Effector CD4-positive, alpha-beta T cell (primary cell): ENCODE results near the gene DGCR6L.
"Not testable (repeated sequence)": the region's sequence is repeated elsewhere in the genome, so short reads cannot be mapped to it uniquely, and the experiment has no call there.

Experiments used
- DNase-seq: peaks from one replicate; pipeline ENCODE4 v3.0.0-alpha.2; 2020

DGCR6L gene

DNA sequence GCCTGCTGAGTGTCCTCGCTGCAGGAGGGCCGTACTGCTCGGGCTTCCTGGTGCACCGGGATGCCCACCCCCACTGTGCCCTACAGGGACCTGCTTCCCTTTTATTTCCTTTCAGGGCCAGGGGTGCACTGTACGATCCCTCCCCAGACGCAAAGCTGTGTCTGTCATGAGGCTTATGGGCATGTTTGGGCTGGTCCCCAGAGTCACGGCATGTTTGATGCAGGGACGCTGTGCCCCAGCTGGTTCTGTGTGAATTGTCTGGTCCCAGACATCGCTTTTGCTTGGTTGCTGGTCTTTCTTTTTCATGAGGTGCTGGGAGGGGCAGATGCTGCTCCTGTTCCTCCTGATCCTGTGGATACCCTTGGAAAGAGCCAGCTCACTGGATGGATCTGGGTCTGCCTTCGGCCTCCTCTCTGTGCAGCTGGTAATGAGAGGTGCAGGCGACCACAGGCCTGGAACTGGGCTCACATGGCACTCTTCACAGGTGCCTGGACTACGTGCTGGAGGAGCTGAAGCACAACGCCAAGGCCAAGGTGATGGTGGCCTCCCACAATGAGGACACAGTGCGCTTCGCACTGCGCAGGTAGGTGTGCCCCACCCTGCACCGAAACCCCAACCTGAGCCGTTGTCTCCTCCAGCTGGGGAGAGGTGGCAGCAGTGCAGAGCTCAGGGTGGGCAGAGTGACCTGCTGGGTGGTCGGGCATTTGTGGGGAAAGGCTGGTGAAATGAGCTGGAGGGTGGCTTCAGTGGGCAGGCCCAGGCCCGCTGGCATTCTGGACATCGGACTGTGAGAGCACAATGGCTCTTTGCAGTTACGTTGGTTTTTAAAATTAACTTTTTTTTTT lies 10.8 kb downstream of the DGCR6L start:
- DNase-seq: not testable (repeated sequence)

DNA sequence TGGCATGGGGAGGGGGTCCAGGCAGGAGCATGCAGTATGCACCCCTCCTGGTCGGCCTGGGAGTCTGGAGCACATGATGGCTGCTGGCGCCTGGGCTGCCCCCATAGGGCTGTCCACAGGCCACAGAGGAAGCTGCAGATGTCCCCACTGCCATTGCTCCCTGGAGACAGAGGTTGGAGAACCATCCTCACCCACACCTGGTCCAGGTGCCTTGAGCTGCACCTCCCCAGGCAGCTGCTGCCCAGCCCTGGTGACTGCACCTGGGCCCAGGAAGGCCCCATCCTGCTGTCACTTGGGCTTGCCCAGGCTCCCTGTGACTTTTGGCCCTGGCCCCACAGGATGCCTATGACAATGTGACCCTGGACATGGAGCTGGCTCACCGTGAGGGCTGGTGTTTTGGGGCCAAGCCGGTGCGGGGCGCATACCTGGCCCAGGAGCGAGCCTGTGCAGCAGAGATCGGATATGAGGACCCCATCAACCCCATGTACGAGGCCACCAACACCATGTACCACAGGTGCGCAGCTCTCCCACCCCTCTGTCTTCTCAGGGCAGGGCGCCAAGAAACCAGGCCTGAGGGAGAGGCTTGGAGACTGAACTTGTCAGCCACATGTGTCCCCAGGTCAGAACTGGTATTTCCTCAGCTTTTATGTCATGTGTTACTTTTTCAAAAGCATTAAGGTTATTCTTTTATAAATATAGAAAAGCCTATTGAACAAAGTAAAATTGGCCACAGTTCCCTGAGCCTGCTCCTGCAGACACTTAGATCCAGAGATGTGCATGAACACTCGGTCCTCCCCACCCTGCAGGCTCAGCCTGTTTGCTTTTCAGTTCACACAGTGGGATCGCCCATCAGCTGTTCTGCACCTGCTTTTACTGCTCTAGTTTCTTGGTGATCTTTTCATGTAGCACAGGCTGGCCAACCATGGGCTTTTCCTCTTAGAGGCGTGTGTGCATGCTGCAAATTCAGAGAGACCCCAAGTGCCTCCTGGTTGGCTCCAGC lies 12.1 kb downstream of the DGCR6L start:
- DNase-seq: not testable (repeated sequence)

DNA sequence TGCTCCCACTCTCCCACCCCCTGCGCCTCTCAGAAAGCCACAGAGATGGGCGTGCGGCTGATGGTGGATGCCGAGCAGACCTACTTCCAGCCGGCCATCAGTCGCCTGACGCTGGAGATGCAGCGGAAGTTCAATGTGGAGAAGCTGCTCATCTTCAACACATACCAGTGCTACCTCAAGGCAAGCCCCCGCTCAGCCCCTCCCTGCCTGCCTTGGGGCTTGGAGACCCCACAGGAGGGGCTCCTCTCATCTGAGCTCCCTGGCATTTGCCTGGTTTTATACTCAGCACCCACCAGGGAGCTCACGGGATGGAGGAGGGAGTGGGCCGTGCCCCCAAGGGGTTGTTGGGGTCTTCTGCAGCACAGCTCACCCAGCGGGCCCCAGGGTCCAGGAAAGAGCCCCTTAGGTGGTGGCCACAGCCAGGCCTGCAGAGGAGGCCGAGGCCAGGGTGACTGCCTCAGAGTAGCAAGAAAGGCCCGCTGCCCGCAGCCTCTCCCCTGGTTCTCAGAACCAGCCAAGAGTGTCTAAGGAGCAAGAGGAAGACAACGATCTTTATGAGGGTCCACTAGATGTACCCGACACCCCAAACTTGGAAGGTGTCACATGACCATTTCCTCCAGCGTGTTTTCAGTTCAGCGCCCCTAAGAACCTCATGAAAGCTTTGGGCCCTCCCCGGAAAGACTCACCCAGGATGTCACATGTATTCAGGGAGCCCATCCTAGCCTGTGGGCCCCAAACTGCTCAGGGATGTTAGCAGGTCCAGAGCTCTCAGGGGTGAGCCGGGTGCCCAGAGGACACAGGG lies 13.0 kb downstream of the DGCR6L start:
- not testable (repeated sequence) for DNase-seq

DNA sequence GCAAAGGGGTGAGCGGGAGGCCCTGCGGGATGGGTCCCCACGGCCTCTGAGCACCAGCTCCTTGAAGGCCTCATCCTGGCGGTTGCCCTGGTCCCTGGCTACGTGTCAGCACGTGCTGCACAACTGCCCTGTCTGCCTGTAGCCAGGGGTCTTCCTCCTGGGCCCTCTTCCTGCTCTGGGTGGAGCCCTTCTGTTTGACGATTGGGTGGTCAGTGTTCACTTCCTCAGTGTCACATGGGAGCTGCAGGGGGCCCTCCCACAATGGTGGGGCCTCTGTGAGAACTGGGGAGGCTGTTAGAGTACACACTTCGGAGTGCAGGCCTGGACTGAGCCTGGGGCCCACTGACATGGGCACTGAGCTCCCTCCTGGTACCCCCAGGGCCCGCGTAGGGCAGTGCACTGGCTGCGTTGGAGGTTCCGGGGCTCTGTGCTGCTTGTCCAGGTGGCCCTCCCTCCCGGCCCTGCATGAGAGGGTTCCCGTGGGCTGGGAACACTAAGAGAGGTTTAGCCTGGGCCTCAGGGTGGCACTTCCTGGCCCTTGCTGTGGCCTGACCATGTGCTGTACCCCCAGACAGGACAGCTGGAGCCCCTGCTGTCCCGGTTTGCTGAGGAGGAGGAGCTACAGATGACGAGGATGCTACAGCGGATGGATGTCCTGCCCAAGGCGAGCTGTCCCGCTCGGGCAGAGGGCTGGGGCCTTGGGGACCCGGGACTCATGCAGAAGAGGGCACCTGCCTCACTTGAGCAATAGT lies 13.8 kb downstream of the DGCR6L start:
- no peak for DNase-seq

DNA sequence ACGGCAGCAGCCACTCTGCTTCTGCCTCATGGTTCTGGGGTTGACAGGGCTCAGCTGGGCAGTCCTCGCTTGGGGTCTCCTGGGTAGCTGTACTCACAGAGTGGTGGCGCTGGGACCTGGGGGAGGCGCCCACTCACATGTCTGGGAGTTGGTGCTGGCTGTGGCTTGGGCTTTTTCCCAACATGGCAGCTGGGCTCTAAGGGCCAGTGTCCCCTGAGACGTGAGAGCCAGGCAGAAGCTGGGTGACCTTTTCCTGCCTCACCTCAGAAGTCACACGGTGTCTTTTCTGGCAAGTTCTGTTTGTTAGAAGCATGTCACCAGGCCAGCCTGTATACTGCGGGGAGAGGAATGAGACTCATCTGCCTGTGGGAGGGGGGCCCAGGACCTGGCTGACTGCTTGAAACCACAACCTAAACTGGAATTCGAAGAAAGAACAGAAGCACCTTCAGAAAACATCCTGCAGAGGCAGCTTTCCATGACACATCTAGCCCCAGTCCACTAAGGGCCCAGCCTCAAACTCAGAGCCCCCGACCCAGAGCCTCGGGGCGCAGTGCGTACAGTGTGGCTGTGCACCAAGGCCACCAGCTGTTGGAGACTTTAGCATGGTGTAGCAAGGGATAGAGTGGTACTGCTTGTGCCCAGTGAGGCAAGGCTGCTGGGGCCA lies 14.5 kb downstream of the DGCR6L start:
- DNase-seq: not testable (repeated sequence)

DNA sequence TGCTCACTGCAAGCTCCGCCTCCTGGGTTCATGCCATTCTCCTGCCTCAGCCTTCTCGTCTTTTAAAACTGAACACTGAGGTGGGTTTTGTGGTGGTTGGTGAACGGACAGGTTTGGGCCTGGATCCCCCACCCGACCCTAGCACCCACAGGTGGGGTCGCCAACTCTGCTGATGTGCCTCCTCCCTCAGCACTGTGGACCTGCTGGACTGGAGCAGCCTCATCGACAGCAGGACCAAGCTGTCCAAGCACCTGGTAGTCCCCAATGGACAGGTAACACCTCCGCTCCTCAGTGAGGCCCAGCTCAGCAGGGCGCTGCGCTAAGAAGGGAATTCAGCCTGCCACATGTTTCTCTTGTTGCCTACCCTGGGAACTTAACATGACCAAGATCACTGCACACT lies 15.2 kb downstream of the DGCR6L start:
- no peak for DNase-seq

DNA sequence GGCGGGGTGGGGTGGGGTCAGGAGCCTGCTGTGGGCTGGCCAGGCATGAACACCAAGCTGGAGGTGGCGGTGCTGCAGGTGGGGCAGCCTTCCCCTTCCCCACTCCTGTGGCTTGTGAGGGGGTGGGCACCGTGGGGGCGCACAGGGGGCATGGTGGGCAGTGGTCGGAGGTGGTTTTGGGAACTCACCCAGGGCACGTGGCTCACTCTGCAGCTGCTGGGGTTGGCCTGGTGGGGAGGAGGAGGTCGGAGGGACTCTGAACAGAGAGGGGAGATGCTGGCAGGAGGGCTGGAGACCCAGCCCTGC lies 16.7 kb downstream of the DGCR6L start:
- DNase-seq: not testable (repeated sequence)

DNA sequence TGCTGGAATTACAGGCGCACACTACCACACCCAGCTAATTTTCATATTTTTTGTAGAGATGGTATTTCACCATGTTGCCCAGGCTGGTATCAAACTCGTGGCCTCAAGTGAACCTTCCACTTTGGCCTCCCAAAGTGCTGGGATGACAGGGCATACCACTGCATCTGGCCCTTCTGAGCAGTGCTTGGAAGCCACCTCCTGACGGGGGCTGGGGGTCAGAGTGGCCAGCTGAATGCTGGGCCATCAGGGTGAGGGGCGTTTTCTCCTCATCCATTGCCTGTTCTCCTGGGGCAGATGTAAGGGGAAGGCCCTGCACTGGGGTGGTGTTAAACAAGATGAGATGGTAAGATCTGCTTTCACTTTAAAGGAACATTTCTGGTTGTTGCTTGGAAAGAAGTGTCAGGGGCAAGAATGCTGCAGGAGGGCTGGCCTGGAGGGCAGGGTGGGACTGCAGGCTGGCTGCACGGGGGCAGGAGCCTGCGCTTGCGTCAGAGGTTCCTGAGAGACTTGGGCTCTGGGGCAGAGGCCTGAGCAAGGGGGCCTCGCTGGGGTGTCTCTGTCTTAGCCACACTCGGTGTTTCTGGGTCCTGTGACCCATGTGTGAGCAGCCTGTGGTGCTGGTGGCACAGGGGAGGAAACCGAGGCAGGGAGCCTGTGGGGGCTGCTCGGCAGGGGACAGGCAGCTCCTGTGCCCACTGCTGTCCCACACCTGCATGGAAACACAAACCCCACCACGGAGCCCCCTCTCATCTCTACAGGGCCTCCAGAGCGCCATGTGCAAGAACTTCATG lies 17.2 kb downstream of the DGCR6L start:
- DNase-seq: no peak

DNA sequence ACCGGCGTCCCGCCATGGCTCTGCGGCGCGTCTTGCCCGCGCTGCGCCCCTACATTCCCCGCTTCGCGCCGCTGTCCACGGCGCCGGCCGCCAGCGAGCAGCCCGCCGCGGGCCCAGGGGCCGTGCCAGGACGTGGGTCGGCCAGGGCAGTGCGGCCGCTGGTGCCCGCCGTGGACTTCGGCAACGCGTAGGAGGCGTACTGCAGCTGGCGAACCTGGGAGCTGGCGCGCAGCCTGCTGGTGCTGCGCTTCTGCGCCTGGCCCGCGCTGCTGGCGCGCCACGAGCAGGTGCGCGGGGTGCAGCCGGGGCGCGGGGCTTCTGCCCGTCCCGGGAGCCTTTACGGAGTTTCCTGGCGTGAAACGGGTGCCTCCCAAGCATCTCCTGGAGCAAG lies 20.1 kb downstream of the DGCR6L start:
- DNase-seq: no peak

DNA sequence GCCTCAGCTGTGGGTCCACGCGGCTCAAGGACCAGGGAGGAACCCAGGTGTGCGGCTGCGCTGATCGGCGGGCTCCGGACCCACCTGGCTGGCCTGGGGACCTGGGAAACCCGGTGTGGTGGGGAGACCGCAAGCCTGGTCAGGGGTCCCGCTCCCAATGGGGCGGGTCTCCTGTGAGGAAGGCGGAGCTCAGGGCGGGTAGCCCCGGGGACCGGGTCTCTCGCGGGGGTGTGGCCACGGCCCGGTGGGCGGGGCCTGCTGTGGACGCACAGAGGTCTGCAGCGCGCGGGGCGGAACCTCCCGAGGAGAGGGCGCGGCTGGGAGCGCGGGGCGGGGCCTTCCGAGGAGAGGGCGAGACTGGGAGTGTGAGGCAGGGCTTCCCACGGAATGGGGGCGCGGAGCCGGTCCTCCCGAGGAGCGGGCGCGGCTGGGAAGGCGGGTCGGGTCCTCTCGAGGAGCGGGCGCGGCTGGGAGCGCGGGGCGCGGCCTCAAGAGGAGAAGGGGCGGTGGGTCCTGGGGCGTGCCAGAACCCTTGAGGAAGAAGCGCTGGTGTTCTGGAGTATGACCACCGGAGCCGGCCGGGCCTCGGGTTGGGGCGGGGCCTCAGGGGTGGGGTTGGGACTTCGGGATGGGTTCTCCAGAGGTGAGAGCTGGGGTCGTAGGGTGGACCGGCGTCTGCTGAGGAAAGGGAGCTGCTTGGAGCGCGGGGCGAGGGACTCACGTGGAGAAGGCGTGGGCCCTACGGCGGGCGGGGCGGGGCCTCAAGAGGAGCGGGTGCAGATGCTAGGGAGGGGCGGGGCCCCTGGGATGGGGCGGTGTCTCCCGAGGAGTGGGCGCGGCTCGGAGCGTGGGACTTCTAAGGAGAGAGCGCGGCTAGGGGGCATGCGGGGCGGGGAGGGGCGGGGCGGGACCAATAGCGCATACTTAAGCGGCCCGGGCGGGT lies 20.8 kb downstream of the DGCR6L start:
- peak; percentile 82 for DNase-seq

DNA sequence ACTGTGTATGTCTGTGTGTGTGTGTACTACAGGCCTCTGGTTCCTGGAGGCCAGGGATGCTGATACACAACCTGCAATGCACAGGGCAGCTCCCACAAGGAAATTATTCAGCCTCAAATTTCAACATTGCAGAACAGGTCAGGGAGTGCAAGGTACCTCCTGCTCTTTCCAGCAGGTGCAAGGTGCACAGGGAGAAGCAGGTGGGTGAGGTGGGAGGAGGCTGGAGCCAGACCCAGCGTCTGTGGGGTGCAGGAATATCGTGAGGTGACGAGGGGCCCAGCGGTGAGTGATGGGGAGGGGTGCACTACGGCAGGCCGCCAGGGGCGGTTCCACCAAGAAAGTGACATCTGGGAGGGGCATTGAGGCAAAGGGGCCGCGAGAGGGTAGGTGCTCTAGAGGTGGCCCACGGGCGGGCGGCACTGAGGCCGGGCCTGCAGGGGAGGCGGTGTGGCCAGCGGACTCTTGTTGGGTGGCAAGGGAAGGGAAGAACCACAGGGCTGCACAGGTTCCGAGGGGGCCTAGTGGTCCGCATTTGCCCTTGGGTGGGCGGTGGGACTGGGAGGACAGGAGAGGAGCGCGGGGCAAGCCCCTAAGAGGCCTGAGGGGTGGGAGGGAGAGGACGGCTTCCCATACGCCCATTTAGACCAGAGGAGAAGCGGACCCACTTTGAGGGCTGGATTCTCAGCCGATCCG lies 21.6 kb downstream of the DGCR6L start:
- DNase-seq: no peak

DNA sequence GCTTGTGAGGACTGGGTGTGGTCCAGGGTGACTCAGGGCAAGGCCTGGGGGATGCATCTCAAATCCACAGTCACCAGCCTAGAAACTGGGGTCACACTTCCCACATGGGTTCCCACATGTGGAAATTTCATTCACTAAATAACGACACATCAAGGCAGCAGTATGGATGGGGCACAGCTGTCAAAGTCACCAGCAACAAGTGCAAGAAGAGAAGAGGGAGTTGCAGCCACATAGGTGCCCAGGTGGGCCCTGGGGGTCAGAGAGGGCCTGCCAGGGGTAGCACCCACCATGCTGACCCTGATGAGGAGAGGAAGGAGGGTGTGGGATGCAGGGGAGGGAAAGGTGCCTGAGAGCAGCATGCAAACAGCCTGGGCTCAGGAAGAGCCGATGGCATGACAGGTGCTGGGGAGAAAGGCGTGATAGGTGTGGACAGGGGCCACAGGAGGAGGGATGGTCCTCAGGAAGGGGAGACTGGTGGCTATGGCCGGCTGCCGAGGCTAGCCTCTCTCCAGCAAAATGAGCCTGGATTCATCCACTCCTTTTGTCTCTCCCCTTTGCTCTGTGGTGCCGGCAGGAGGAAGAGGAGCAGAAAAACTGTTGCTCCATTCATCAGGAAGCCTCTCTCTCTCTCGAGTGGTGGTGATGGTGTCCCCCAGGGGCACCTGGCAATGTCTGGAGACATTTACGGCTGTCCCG lies 22.3 kb downstream of the DGCR6L start:
- no peak for DNase-seq

DNA sequence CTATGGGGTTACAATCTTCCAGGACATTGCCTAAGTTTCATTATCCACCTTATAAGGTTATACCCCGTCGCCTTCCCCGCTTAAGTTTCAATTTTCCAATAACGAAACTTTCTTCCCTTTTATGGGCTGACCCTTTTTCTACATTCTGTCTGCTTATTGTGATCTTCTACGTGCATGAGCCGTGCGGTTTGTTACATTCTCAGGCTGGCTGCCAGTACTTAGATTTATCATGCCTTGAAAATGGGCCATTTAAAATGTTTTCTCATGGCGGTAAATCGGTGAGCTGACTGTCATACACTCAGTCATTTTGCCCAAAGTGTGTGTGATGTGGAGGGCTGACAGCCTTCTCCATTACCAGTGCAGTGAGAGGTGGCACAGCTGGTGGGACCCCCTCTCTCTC lies 23.3 kb downstream of the DGCR6L start:
- no peak for DNase-seq

DNA sequence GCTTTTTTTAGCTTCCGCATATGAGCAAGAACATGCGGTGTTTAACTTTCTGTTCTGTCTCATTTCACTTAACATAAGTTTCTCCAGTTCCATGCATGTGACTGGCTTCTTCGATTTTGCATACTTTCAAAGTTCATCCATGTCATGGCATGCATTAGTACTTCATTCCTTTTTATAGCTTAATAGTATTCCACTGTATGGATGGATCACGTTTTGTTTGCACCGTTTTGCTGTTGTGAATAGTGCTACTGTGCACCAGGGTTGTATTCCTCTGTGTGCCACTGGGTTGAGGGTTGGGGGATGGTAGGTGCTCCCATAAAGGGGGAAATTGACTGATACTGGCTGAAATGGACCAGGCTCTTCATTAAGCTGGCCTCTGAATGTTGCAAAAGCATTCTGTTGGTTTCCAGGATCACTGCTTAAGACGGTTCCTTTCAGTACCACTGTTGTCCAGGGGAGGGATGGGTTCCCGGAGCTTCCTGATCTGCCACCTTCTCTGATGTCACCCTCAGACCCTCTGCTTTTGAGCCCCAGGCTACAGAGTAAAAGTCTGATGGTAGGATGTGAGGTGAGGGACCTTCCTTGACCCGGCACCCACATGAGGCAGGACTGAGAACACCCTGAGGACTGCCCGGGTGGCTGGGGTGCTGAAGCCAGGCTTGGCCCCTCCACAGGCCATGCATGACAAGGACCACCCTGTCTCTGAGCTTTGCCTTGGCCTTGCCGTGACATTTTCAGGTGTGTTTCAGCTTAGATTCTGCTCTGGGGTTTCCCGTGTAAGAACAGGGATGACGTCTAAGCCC lies 24.4 kb downstream of the DGCR6L start:
- no peak for DNase-seq

DNA sequence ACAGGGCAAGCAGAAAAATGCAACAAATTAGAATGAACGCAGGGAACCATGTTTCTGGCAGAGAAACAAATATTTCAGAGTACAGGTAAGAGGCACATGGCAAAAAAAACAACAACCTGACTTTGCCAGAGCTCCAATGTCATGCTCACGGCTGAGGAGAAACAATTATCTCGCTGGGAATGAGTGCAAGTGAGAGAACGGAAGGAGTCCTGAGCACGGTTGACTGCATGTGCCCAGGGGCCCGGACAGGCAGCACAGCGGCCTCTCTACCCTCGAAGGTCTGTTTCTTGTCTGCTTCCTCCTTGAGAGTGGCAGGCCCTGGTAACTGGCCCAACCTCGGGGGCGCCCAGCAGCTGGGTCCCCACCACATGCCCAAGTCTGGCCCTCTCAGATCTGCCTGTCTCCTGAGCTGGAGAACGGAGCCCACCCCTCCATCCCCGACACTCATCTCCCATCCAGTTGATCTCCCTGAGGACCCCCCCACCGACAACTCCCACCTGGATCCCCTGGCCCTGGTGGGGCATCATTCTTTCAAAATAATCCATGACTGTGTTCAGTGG lies 27.1 kb downstream of the DGCR6L start:
- DNase-seq: no peak

DNA sequence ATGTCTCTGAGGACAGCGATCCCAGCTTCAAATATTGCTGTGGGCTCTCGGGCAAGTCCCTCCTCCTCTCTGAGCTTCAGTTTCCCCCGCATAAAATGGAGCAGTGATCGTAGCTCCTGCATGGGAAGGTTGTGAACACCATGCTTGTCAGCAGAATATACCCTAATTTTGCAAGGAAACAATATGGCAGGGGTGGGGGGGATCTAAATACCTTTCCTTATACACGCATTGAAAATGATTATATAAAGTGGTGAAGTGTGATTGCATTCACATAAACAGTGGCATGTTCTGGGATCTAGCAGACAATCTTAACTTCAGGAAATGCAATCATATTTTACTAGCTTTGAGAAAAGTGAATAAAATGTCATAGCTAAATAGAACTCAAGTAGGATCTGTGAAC lies 27.8 kb downstream of the DGCR6L start:
- DNase-seq: no peak

DNA sequence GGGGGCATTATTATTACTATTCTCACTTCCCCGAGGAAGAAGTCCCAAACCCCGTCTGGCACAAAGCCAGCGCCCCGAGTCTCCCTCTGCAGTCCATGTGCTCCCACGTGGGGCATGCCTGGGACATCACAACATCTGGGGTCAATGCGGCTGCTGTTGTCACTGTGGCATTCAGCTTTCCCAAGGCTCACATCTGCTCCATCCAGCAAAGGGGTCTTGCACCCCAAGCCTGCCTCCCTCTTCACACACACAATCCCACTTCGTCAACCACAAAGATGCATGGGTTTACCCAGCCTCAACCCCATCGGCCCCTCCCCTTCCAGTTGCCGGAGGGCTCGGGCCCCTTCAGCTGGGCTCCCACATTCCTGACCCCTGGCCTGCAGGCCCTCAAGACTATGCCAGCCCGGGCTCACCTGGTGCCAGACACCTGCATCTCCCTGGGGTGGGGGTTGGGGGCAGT lies 28.2 kb downstream of the DGCR6L start:
- DNase-seq: no peak
